Endothelial cell of umbilical vein (primary cell): Measurements from ENCODE around the gene GPA33. TPM values are rescaled to one million over a fixed set of nuclear protein-coding genes. Genes with fewer than 3 reads are reported as not detected.

ENCODE experiments used
- BruUV-seq: library from RNA; stranded (reverse); fragments of 400-500 nt; replicated peaks from 2 replicates; lab custom pipeline; 2021; lab: Mats Ljungman, UMichigan
- CTCF ChIA-PET: fragments of 300-600, 350-600 bp; sonication (Branson Sonifier 250); formaldehyde crosslinking; loops from one replicate; lab custom pipeline; 2021; ENCODE audit warnings: antibody characterized with exemption, inconsistent platforms; lab: Charles Lee
- POLR2A ChIA-PET: fragments of 300-600, 350-600 bp; sonication (Branson Sonifier 250); formaldehyde crosslinking; loops from one replicate; lab custom pipeline; 2021; ENCODE audit warnings: antibody characterized with exemption, inconsistent platforms; lab: Charles Lee
- DNase-seq: peaks from one replicate; pipeline ENCODE4 v3.0.0-alpha.2; 2011; ENCODE audit warnings: low read depth, low spot score
- FAIRE-seq: peaks from 2 replicates; lab custom pipeline; 2011; peaks lifted over from hg19 to GRCh38; lab: Jason Lieb, UNC
- H2AFZ ChIP-seq: 2 replicates; pipeline ENCODE4 v1.6.0; 2012; ENCODE audit warnings: low read depth, low read length, control low read depth, inconsistent platforms
- H3K27ac ChIP-seq: 2 replicates; pipeline ENCODE4 v1.5.1; 2011; ENCODE audit warnings: low read depth, mild to moderate bottlenecking, control low read depth, low read length, moderate library complexity; ENCODE audit not compliant: insufficient read depth
- H3K27me3 ChIP-seq, 2 experiments: 2 replicates each; pipeline versions ENCODE4 v1.6.0 to v1.6.1; 2011; ENCODE audit warnings: low read length in 2 of 2, mixed read lengths in 1 of 2; ENCODE audit not compliant: control insufficient read depth in 2 of 2, insufficient read depth in 2 of 2
- H3K36me3 ChIP-seq, 2 experiments: 2 replicates in 1 of 2; 3 replicates in 1 of 2; pipeline ENCODE4 v1.5.1; 2011; ENCODE audit warnings: low read length in 2 of 2, mild to moderate bottlenecking in 1 of 2, moderate library complexity in 1 of 2; ENCODE audit not compliant: control insufficient read depth in 2 of 2, insufficient read depth in 2 of 2; ENCODE audit errors: extremely low read depth in 1 of 2
- H3K4me1 ChIP-seq: 3 replicates; pipeline ENCODE4 v1.5.1; 2011; ENCODE audit warnings: mild to moderate bottlenecking, low read length; ENCODE audit not compliant: control insufficient read depth, insufficient read depth; ENCODE audit errors: extremely low read depth
- H3K4me2 ChIP-seq: 2 replicates; pipeline ENCODE4 v1.6.1; 2011; ENCODE audit warnings: low read length, control low read depth, mixed read lengths; ENCODE audit not compliant: insufficient read depth
- H3K4me3 ChIP-seq, 3 experiments: fragments of 200-600 bp in 1 of 3; sonication (generic), shearing (Covaris generic) in 1 of 3; replicated peaks in 1 of 3; 2 replicates each; pipeline ENCODE4 v1.5.1; 2011 to 2016; ENCODE audit warnings: control low read depth in 3 of 3, low read length in 3 of 3, mild to moderate bottlenecking in 2 of 3, inconsistent platforms in 1 of 3, low read depth in 1 of 3, moderate library complexity in 1 of 3; ENCODE audit not compliant: insufficient read depth in 1 of 3
- H3K79me2 ChIP-seq: 2 replicates; pipeline ENCODE4 v1.6.0; 2012; ENCODE audit warnings: low read length, inconsistent platforms; ENCODE audit not compliant: control insufficient read depth, insufficient read depth
- H3K9ac ChIP-seq: replicated peaks from 2 replicates; pipeline ENCODE3; 2011; ENCODE audit warnings: low read length, control low read depth; ENCODE audit not compliant: insufficient read depth; ENCODE audit errors: extremely low read depth
- H3K9me1 ChIP-seq: replicated peaks from 3 replicates; pipeline ENCODE4 v1.6.0; 2011; ENCODE audit warnings: mild to moderate bottlenecking, low read length; ENCODE audit not compliant: control insufficient read depth, insufficient read depth; ENCODE audit errors: extremely low read depth
- H3K9me3 ChIP-seq: replicated peaks from 2 replicates; pipeline ENCODE4 v1.5.1; 2012; ENCODE audit warnings: low read length, inconsistent platforms; ENCODE audit not compliant: control insufficient read depth, insufficient read depth
- H4K20me1 ChIP-seq: replicated peaks from 2 replicates; pipeline ENCODE3; 2011; ENCODE audit warnings: mild to moderate bottlenecking, low read length; ENCODE audit not compliant: control insufficient read depth, insufficient read depth; ENCODE audit errors: extremely low read depth
- FOS ChIP-seq: IDR thresholded peaks from 2 replicates; pipeline ENCODE4 v1.6.1; 2011; ENCODE audit warnings: mild to moderate bottlenecking, low read length, moderate library complexity, borderline replicate concordance; ENCODE audit not compliant: insufficient read depth
- MYC ChIP-seq: IDR thresholded peaks from one replicate; pipeline ENCODE4 v1.6.1; 2011; ENCODE audit warnings: mild to moderate bottlenecking, low read depth, low read length
- POLR2A ChIP-seq: IDR thresholded peaks from 2 replicates; pipeline ENCODE4 v1.6.1; 2012; ENCODE audit warnings: low read depth, mild to moderate bottlenecking, control low read depth, low read length
- dilution Hi-C: fragments of 300-500 bp; cut with MboI; formaldehyde crosslinking; loops from one replicate; pipeline ENCODE4 v1.15.0; 2019; ENCODE audit warnings: low sequenced_read_pairs; ENCODE audit not compliant: extremely low pct_ligation_motif_present
- intact Hi-C: fragments of 100-400 bp; cut with micrococcal nuclease; formaldehyde crosslinking; loops from one replicate; pipeline ENCODE4 v1.10.0; 2022
- polyA plus RNA-seq, 4 experiments: library from polyadenylated mRNA; depleted of rRNA in 3 of 4; stranded (reverse) in 3 of 4; unstranded in 1 of 4; fragments of >200 nt; gene quantifications; 2 replicates each; pipeline versions ENCODE4 v1.2.1 to v1.2.3, GENCODE V29; 2011 to 2012; ENCODE audit warnings: missing spikeins in 1 of 4
- small RNA-seq: library from RNA; depleted of rRNA; stranded (forward); fragments of <200 nt; gene quantifications from one replicate; pipeline ENCODE3, GENCODE V24; 2012; ENCODE audit warnings: low replicate concordance, low read depth; ENCODE audit not compliant: insufficient read depth, insufficient read length
- total RNA-seq: library from RNA; stranded (reverse); gene quantifications from 2 replicates; pipeline ENCODE4 v1.2.3, GENCODE V29; 2021

Gene GPA33
- total and polyA plus RNA-seq, 2 donors (not counting 3 experiments of a cell fraction or from before 2014, with no cell fraction given), result not detected

- H3K79me2 ChIP-seq, result no peaks in the 10 kb centered on the region
- ChIA-PET CTCF (no interaction called here), POLR2A (no interaction called here)
- no peaks in the 10 kb centered on the region for H3K9me3 ChIP-seq
- TF ChIP-seq FOS, result no peak
- no peak for TF ChIP-seq POLR2A
- no peak for TF ChIP-seq MYC
- no peak overlapping the region for H3K4me2 ChIP-seq
- BruUV-seq, result no TSS peak
- H3K9ac ChIP-seq, result no peak overlapping the region
- intact Hi-C loops, result no loop called here
- H4K20me1 ChIP-seq, result no peaks in the 10 kb centered on the region
- H3K36me3 ChIP-seq, result no peaks in the 10 kb centered on the region
- no peak for FAIRE-seq
- dilution Hi-C loops, result no loop called here
- H3K4me1 ChIP-seq, result no peaks in the 10 kb centered on the region
- no peaks in the 10 kb centered on the region for H3K27me3 ChIP-seq
- H2AFZ ChIP-seq, result no peak overlapping the region
- H3K27ac ChIP-seq, result no peak overlapping the region
- DNase-seq, result no peak
- no peak overlapping the region for H3K4me3 ChIP-seq
- no peaks in the 10 kb centered on the region for H3K9me1 ChIP-seq
These were observed 86.5 kb downstream of the GPA33 start for GRCh38 chr1:167003711-167004110.

Small RNA genes lying within 50 kb of the gene (small RNA-seq; reads per million reads assigned to genes)
- not detected for gene RNA5SP65

Other genes starting within 250 kb of the GPA33 start
- 7.0 and 7.5 TPM in 2 replicates for gene TADA1, start 214.1 kb downstream of the GPA33 start, total RNA-seq
- 7.0 and 7.9 TPM in 2 replicates for gene TADA1, start 214.1 kb downstream of the GPA33 start, polyA plus RNA-seq
- not detected in 2 replicates for gene ILDR2, start 114.8 kb downstream of the GPA33 start, total RNA-seq
- not detected in 2 replicates for gene ILDR2, start 114.8 kb downstream of the GPA33 start, polyA plus RNA-seq
- gene MAEL, start 101.1 kb downstream of the GPA33 start, total RNA-seq, result not detected in 2 replicates
- gene MAEL, start 101.1 kb downstream of the GPA33 start, polyA plus RNA-seq, result 0.04 and 0.05 TPM in 2 replicates
- not detected in 2 replicates for gene STYXL2, start 3.7 kb upstream of the GPA33 start, total RNA-seq
- gene STYXL2, start 3.7 kb upstream of the GPA33 start, polyA plus RNA-seq, result not detected in 2 replicates
- 12.9 and 15.0 TPM in 2 replicates for gene POU2F1, start 130.5 kb upstream of the GPA33 start, total RNA-seq
- 6.0 and 7.3 TPM in 2 replicates for gene POU2F1, start 130.5 kb upstream of the GPA33 start, polyA plus RNA-seq